H1 (cell line): Measurements from ENCODE around the gene CDC42SE2.

Experiments used
- EP300 ChIP-seq, 2 experiments: IDR thresholded peaks; 1 replicate in 1 of 2; 2 replicates in 1 of 2; pipeline ENCODE4 v1.6.1; 2011 to 2012; ENCODE audit warnings: low read depth in 2 of 2, low read length in 2 of 2, mild to moderate bottlenecking in 2 of 2, borderline replicate concordance in 1 of 2, inconsistent platforms in 1 of 2, moderate library complexity in 1 of 2
- HDAC6 ChIP-seq: IDR thresholded peaks from one replicate; pipeline ENCODE4 v1.7.1; 2012; ENCODE audit warnings: low read depth, mild to moderate bottlenecking, inconsistent platforms, low read length, moderate library complexity
- POLR2A ChIP-seq, 2 experiments: IDR thresholded peaks; 1 replicate in 1 of 2; 2 replicates in 1 of 2; pipeline ENCODE4 v1.6.1; 2011; ENCODE audit warnings: low read depth in 2 of 2, low read length in 2 of 2, mild to moderate bottlenecking in 2 of 2; ENCODE audit errors: control extremely low read depth in 1 of 2
- SIN3A ChIP-seq, 2 experiments: IDR thresholded peaks in 1 of 2; conservative IDR thresholded peaks in 1 of 2; 2 replicates each; pipeline ENCODE4 v1.6.1; 2011 to 2012; ENCODE audit warnings: low read length in 2 of 2, improper control_type of control experiment in 1 of 2, low read depth in 1 of 2, mild to moderate bottlenecking in 1 of 2
- SP1 ChIP-seq: IDR thresholded peaks from 2 replicates; pipeline ENCODE4 v1.6.1; 2011; ENCODE audit warnings: low read depth, low read length
- TAF1 ChIP-seq: IDR thresholded peaks from 2 replicates; pipeline ENCODE4 v1.6.1; 2011; ENCODE audit warnings: mild to moderate bottlenecking, low read depth, low read length
- TAF7 ChIP-seq: optimal IDR thresholded peaks from 2 replicates; pipeline ENCODE3; 2011; ENCODE audit warnings: low read depth, mild to moderate bottlenecking, inconsistent platforms, low read length, moderate library complexity, borderline replicate concordance
- TF ChIP-seq, protein P1 (sequence below), 3 experiments: IDR thresholded peaks; 1 replicate in 2 of 3; 2 replicates in 1 of 3; pipeline versions ENCODE4 v1.5.1 to v1.6.1; 2011; ENCODE audit warnings: low read length in 3 of 3, mild to moderate bottlenecking in 3 of 3, inconsistent platforms in 2 of 3, low read depth in 1 of 3, moderate library complexity in 1 of 3; ENCODE audit not compliant: insufficient read depth in 1 of 3; ENCODE audit errors: control extremely low read depth in 1 of 3
- TF ChIP-seq, protein P2 (sequence below): IDR thresholded peaks from 2 replicates; pipeline ENCODE4 v1.6.1; 2012; ENCODE audit warnings: inconsistent platforms

DNA sequence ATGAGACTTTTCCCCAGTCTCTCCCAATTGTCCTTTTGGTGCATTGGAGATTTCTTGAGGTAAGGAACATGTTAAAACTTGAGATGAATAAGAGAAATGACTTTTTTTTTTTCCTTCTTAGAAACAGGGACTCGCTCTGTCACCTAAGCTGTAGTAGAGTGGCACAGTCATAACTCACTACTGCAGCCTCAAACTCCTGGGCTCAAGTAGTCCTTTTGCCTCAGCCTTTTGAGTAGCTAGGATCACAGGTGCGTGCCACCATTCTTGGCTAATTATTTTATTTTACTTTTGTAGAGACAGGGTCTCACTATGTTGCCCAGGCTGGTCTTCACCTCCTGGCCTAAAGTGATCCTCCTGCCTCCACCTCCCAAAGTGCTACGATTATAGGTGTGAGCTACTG lies 25.9 kb downstream of the CDC42SE2 start:
- no peak for TF ChIP-seq SIN3A (conservative IDR thresholded peaks at IDR 0.05 in 1 of 2, IDR thresholded peaks at IDR 0.05 in 1 of 2; ENCODE audit: low read depth in 1 of 2, low read length in 2 of 2)
- no peak for TF ChIP-seq POLR2A (IDR thresholded peaks at IDR 0.05; ENCODE audit: control extremely low read depth in 1 of 2, low read depth in 2 of 2, low read length in 2 of 2)
- no peak for TF ChIP-seq SP1
- TF ChIP-seq, protein P1, sequence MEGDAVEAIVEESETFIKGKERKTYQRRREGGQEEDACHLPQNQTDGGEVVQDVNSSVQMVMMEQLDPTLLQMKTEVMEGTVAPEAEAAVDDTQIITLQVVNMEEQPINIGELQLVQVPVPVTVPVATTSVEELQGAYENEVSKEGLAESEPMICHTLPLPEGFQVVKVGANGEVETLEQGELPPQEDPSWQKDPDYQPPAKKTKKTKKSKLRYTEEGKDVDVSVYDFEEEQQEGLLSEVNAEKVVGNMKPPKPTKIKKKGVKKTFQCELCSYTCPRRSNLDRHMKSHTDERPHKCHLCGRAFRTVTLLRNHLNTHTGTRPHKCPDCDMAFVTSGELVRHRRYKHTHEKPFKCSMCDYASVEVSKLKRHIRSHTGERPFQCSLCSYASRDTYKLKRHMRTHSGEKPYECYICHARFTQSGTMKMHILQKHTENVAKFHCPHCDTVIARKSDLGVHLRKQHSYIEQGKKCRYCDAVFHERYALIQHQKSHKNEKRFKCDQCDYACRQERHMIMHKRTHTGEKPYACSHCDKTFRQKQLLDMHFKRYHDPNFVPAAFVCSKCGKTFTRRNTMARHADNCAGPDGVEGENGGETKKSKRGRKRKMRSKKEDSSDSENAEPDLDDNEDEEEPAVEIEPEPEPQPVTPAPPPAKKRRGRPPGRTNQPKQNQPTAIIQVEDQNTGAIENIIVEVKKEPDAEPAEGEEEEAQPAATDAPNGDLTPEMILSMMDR (IDR thresholded peaks at IDR 0.05; ENCODE audit: control extremely low read depth in 1 of 3, insufficient read depth in 1 of 3, low read depth in 1 of 3, low read length in 3 of 3), result no peak
- TF ChIP-seq TAF7, result no peak
- TF ChIP-seq EP300 (IDR thresholded peaks at IDR 0.05; ENCODE audit: borderline replicate concordance in 1 of 2, low read depth in 2 of 2, low read length in 2 of 2), result no peak
- TF ChIP-seq, protein P2, sequence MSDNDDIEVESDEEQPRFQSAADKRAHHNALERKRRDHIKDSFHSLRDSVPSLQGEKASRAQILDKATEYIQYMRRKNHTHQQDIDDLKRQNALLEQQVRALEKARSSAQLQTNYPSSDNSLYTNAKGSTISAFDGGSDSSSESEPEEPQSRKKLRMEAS, result no peak
- no peak for TF ChIP-seq TAF1
- no peak for TF ChIP-seq HDAC6
